GM21737 (cell line): Measurements from ENCODE around the gene SPATA18.
"Not testable (repeated sequence)": the region's sequence is repeated elsewhere in the genome, so short reads cannot be mapped to it uniquely, and the experiment has no call there.

Experiments
- ATAC-seq: cut with Tn5 transposase; IDR thresholded peaks from one replicate; pipeline ENCODE4 v1.9.1; 2021; ENCODE audit warnings: mild to moderate bottlenecking, moderate library complexity; ENCODE audit not compliant: unreplicated experiment

Gene SPATA18

GRCh38 chr4:52105276-52105675 is 54.2 kb downstream of the SPATA18 start:
- no peak for ATAC-seq

- no peak for ATAC-seq
These were observed 55.1 kb downstream of the SPATA18 start for GRCh38 chr4:52106191-52106590.

- ATAC-seq: no peak
These were observed 55.6 kb downstream of the SPATA18 start for GRCh38 chr4:52106660-52107059.

GRCh38 chr4:52107336-52107735 is 56.2 kb downstream of the SPATA18 start:
- ATAC-seq: no peak

- ATAC-seq: no peak
These were observed 56.6 kb downstream of the SPATA18 start for GRCh38 chr4:52107745-52108144.

- ATAC-seq: no peak
These were observed 59.1 kb downstream of the SPATA18 start for GRCh38 chr4:52110171-52110570.

GRCh38 chr4:52111995-52112394 is 60.9 kb downstream of the SPATA18 start:
- no peak for ATAC-seq

- no peak for ATAC-seq
These were observed 61.3 kb downstream of the SPATA18 start for GRCh38 chr4:52112411-52112810.

- ATAC-seq: no peak
These were observed 65.5 kb downstream of the SPATA18 start for GRCh38 chr4:52116641-52117040.

- no peak for ATAC-seq
These were observed 75.1 kb downstream of the SPATA18 start for GRCh38 chr4:52126226-52126625.

GRCh38 chr4:52126966-52127365 is 75.9 kb downstream of the SPATA18 start:
- no peak for ATAC-seq

- ATAC-seq: no peak
These were observed 84.1 kb downstream of the SPATA18 start for GRCh38 chr4:52135171-52135570.

- not testable (repeated sequence) for ATAC-seq
These were observed 86.0 kb downstream of the SPATA18 start for GRCh38 chr4:52137152-52137551.

GRCh38 chr4:52142816-52143215 is 91.7 kb downstream of the SPATA18 start:
- no peak for ATAC-seq

- no peak for ATAC-seq
These were observed 92.7 kb downstream of the SPATA18 start for GRCh38 chr4:52143815-52144214.

- no peak for ATAC-seq
These were observed 93.3 kb downstream of the SPATA18 start for GRCh38 chr4:52144372-52144771.
